Astrocyte (in vitro differentiated cells and primary cell): ENCODE results near the gene TMCO2. TPM values are rescaled to one million over a fixed set of nuclear protein-coding genes. Genes with fewer than 3 reads are reported as not detected.

Source experiments
- DNase-seq: peaks from one replicate; pipeline ENCODE4 v3.0.0-alpha.2; 2010; ENCODE audit warnings: low read depth
- FAIRE-seq: peaks from 2 replicates; lab custom pipeline; 2011; peaks lifted over from hg19 to GRCh38; lab: Jason Lieb, UNC
- H2AFZ ChIP-seq: 2 replicates; pipeline ENCODE4 v1.6.0; 2012; ENCODE audit warnings: low read depth, low read length, inconsistent platforms
- H3K27ac ChIP-seq: 2 replicates; pipeline ENCODE4 v1.5.1; 2011; ENCODE audit warnings: low read depth, low read length, inconsistent platforms
- H3K27me3 ChIP-seq: 2 replicates; pipeline ENCODE4 v1.6.0; 2011; ENCODE audit warnings: low read length, inconsistent platforms; ENCODE audit not compliant: insufficient read depth
- H3K36me3 ChIP-seq: 2 replicates; pipeline ENCODE4 v1.5.1; 2011; ENCODE audit warnings: low read length, inconsistent platforms; ENCODE audit not compliant: insufficient read depth
- H3K4me1 ChIP-seq: 2 replicates; pipeline ENCODE4 v1.5.1; 2011; ENCODE audit warnings: low read length, inconsistent platforms; ENCODE audit not compliant: insufficient read depth
- H3K4me2 ChIP-seq: 2 replicates; pipeline ENCODE4 v1.6.0; 2012; ENCODE audit warnings: low read length, inconsistent platforms
- H3K4me3 ChIP-seq: 2 replicates; pipeline ENCODE4 v1.5.1; 2011; ENCODE audit warnings: low read depth, mild to moderate bottlenecking, low read length, inconsistent platforms; ENCODE audit not compliant: insufficient read depth
- H3K79me2 ChIP-seq: 2 replicates; pipeline ENCODE4 v1.6.0; 2012; ENCODE audit warnings: mild to moderate bottlenecking, low read length, inconsistent platforms; ENCODE audit not compliant: insufficient read depth
- H3K9ac ChIP-seq: 2 replicates; pipeline ENCODE4 v1.6.0; 2012; ENCODE audit warnings: mild to moderate bottlenecking, low read length, inconsistent platforms
- H3K9me3 ChIP-seq: 2 replicates; pipeline ENCODE4 v1.5.1; 2012; ENCODE audit warnings: low read depth, mild to moderate bottlenecking, low read length, inconsistent platforms; ENCODE audit not compliant: insufficient read depth
- H4K20me1 ChIP-seq: 2 replicates; pipeline ENCODE4 v1.6.0; 2012; ENCODE audit warnings: low read length, inconsistent platforms; ENCODE audit not compliant: insufficient read depth
- H3K27ac Mint-ChIP-seq: one replicate; pipeline ENCODE4 v1.8.0; 2021; ENCODE audit warnings: mild to moderate bottlenecking, mixed read lengths; ENCODE audit not compliant: unreplicated experiment
- H3K27me3 Mint-ChIP-seq: one replicate; pipeline ENCODE4 v1.8.0; 2021; ENCODE audit warnings: low read depth, mixed read lengths; ENCODE audit not compliant: unreplicated experiment
- H3K36me3 Mint-ChIP-seq: one replicate; pipeline ENCODE4 v1.8.0; 2021; ENCODE audit warnings: low read depth, mixed read lengths; ENCODE audit not compliant: unreplicated experiment
- H3K4me1 Mint-ChIP-seq: one replicate; pipeline ENCODE4 v1.8.0; 2021; ENCODE audit warnings: low read depth, mixed read lengths; ENCODE audit not compliant: unreplicated experiment
- H3K4me3 Mint-ChIP-seq: one replicate; pipeline ENCODE4 v1.8.0; 2021; ENCODE audit warnings: mild to moderate bottlenecking, moderate library complexity, mixed read lengths; ENCODE audit not compliant: unreplicated experiment
- H3K9me3 Mint-ChIP-seq: one replicate; pipeline ENCODE4 v1.8.0; 2021; ENCODE audit warnings: mild to moderate bottlenecking, mixed read lengths; ENCODE audit not compliant: unreplicated experiment
- EZH2 ChIP-seq: IDR thresholded peaks from 2 replicates; pipeline ENCODE4 v1.6.1; 2012; ENCODE audit warnings: mild to moderate bottlenecking, low read length, inconsistent platforms; ENCODE audit not compliant: insufficient read depth
- total RNA-seq: library from RNA; stranded (reverse); gene quantifications from 2 replicates; pipeline ENCODE4 v1.2.1, GENCODE V29; 2021
- TF ChIP-seq, protein P1 (sequence below): IDR thresholded peaks from 2 replicates; pipeline ENCODE4 v1.5.1; 2011; ENCODE audit warnings: low read depth, mild to moderate bottlenecking, inconsistent platforms, low read length, moderate library complexity; ENCODE audit not compliant: insufficient read depth

Gene TMCO2
- total RNA-seq, 1 donor from 2014 or later, result not detected

DNA sequence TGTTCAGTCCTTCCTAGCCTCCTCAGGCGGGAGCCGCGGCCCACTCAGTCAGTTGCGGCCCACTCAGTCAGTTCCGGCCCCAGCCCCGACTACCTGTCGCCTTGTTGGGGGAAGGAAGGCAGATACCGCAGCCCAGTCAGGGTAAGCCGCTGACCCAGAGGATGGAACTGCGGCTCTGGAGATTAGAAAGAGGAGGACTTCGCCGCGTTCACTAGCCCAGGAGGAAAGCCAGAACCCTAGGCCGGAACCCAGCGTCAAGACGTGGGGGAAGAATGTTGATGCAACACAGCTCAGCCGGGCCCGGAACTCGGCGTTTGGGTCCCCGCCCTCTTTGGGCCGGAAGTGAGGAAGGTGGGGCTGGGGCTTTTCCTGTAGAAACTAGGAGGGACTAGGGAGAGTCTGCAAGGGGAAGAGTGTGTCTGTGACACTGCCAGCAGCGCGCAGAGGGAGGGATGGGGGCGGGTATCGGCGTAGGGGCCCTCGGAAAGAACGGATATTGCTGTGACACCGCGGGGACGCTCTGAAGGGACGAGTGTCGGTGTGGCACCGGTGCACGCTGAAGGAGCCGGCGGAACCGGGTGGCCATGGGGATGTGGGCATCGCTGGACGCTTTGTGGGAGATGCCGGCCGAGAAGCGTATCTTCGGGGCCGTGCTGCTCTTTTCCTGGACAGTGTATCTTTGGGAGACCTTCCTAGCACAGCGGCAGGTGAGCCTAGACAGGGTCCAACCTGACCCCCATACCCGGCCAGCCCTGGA is 10.1 kb downstream of the TMCO2 start, which contains the start of gene ZMPSTE24:
TSS of gene ZMPSTE24 (plus strand) at position 549 of the 757 bp plus-strand sequence. CDS start at position 585, 36 bp downstream.
- Histone ChIP-seq H3K9me3 (no peaks in the 10 kb centered on the region), H3K4me3 (peak within 1 kb of the TSS; percentile 94), H2AFZ (peak within 1 kb of the TSS; percentile 97), H3K36me3 (peaks cover 21% of the 10 kb centered on the region), H3K4me2 (peak within 1 kb of the TSS; percentile 87), H4K20me1 (peaks cover 9% of the 10 kb centered on the region), H3K79me2 (peaks cover 65% of the 10 kb centered on the region), H3K27ac (peak within 1 kb of the TSS; percentile 96), H3K4me1 (peaks cover 10% of the 10 kb centered on the region), H3K27me3 (no peaks in the 10 kb centered on the region), H3K9ac (peak within 1 kb of the TSS; percentile 97)
- no peaks in the 10 kb centered on the region for H3K27me3 Mint-ChIP-seq
- TF ChIP-seq, protein P1, sequence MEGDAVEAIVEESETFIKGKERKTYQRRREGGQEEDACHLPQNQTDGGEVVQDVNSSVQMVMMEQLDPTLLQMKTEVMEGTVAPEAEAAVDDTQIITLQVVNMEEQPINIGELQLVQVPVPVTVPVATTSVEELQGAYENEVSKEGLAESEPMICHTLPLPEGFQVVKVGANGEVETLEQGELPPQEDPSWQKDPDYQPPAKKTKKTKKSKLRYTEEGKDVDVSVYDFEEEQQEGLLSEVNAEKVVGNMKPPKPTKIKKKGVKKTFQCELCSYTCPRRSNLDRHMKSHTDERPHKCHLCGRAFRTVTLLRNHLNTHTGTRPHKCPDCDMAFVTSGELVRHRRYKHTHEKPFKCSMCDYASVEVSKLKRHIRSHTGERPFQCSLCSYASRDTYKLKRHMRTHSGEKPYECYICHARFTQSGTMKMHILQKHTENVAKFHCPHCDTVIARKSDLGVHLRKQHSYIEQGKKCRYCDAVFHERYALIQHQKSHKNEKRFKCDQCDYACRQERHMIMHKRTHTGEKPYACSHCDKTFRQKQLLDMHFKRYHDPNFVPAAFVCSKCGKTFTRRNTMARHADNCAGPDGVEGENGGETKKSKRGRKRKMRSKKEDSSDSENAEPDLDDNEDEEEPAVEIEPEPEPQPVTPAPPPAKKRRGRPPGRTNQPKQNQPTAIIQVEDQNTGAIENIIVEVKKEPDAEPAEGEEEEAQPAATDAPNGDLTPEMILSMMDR, result no peak
- no peak for TF ChIP-seq EZH2
- FAIRE-seq (no peak), DNase-seq (peak; percentile 97)
- peak within 1 kb of the TSS; percentile 99 for H3K4me3 Mint-ChIP-seq
- no peaks in the 10 kb centered on the region for H3K9me3 Mint-ChIP-seq
- peaks cover 16% of the 10 kb centered on the region for H3K4me1 Mint-ChIP-seq
- peaks cover 11% of the 10 kb centered on the region for H3K36me3 Mint-ChIP-seq
- H3K27ac Mint-ChIP-seq, result peak within 1 kb of the TSS; percentile 100

DNA sequence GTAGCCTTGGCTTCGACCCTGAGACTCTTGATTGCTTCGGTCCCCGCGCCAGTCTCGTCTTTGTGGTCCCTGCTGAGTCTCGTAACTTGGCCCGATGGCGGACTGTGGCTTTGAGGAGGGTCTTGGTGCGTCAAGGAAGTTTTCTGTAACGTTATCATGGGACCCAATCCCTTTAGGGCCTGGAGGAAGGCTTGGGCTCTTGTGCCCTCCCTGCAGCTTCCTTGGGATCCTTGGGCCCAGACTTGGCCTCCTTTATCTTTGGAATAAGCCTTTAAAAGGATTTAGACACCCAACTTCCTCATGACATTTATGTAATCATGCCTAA is 10.7 kb downstream of the TMCO2 start:
- Histone ChIP-seq H3K9ac (peak overlapping the region; percentile 97), H2AFZ (peak overlapping the region; percentile 97), H3K9me3 (no peaks in the 10 kb centered on the region), H3K36me3 (peaks cover 26% of the 10 kb centered on the region), H3K4me3 (peak overlapping the region; percentile 94), H3K27ac (peak overlapping the region; percentile 83), H3K27me3 (no peaks in the 10 kb centered on the region), H3K4me1 (peaks cover 10% of the 10 kb centered on the region), H3K4me2 (peak overlapping the region; percentile 87), H4K20me1 (peaks cover 13% of the 10 kb centered on the region), H3K79me2 (peaks cover 71% of the 10 kb centered on the region)
- no peak for FAIRE-seq
- peaks cover 11% of the 10 kb centered on the region for H3K36me3 Mint-ChIP-seq
- H3K4me1 Mint-ChIP-seq, result peaks cover 16% of the 10 kb centered on the region
- peak; percentile 42 for DNase-seq
- H3K4me3 Mint-ChIP-seq, result peak overlapping the region; percentile 99
- TF ChIP-seq EZH2, result no peak
- TF ChIP-seq, protein P1, result no peak
- H3K9me3 Mint-ChIP-seq, result no peaks in the 10 kb centered on the region
- H3K27ac Mint-ChIP-seq, result peak overlapping the region; percentile 100
- H3K27me3 Mint-ChIP-seq, result no peaks in the 10 kb centered on the region

- DNase-seq (peak; percentile 39), FAIRE-seq (no peak)
- Mint-ChIP-seq H3K36me3 (peaks cover 11% of the 10 kb centered on the region), H3K9me3 (no peaks in the 10 kb centered on the region), H3K27me3 (no peaks in the 10 kb centered on the region), H3K27ac (no peak overlapping the region), H3K4me3 (no peak overlapping the region), H3K4me1 (peaks cover 12% of the 10 kb centered on the region)
- Histone ChIP-seq H3K79me2 (peaks cover 58% of the 10 kb centered on the region), H3K9me3 (no peaks in the 10 kb centered on the region), H3K27me3 (no peaks in the 10 kb centered on the region), H2AFZ (no peak overlapping the region), H4K20me1 (peaks cover 13% of the 10 kb centered on the region), H3K36me3 (peaks cover 41% of the 10 kb centered on the region), H3K4me2 (no peak overlapping the region), H3K4me1 (peaks cover 22% of the 10 kb centered on the region), H3K9ac (no peak overlapping the region), H3K27ac (no peak overlapping the region), H3K4me3 (no peak overlapping the region)
- TF ChIP-seq EZH2, result no peak
- TF ChIP-seq, protein P1, result no peak
These were observed 16.6 kb downstream of the TMCO2 start for GRCh38 chr1:40264354-40264781.
